Erythroblast (primary cell): ENCODE results near the gene IL17D.

Experiments
- GATA1 ChIP-seq: IDR thresholded peaks from 2 replicates; pipeline ENCODE4 v1.6.1; 2011; ENCODE audit warnings: low read depth, mild to moderate bottlenecking, control low read depth, low read length, moderate library complexity
- POLR2A ChIP-seq: IDR thresholded peaks from 2 replicates; pipeline ENCODE4 v1.6.1; 2011; ENCODE audit warnings: mild to moderate bottlenecking, low read length

DNA sequence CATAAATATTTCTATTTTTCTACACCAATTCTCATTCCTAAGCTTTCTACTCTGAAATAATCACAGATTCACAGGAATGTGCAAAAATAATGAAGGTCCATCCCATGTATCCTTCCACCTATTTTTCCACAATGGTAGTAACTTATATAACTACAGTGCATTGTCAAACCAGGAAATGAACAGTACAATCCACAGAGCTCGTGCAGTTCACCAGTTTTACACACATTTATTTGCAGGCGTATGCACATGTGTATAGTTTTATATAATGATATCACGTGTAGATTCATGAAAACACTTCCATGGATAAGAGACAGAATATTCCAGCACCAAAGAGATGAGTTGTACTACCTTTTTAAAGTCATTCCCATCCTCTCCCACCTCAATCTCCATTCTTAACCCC is 57.4 kb downstream of the IL17D start:
- TF ChIP-seq POLR2A (no peak), GATA1 (no peak)
